KMS-11 (cell line): Measurements from ENCODE around the gene ABCF3.

Source experiments
- H2AFZ ChIP-seq: fragments of 200-600 bp; sonication (generic); 2 replicates; pipeline ENCODE4 v1.6.1; 2016; ENCODE audit warnings: antibody characterized with exemption, mixed run types, low read depth
- H3K27ac ChIP-seq: fragments of 200-600 bp; sonication (generic); 2 replicates; pipeline ENCODE4 v1.6.1; 2016; ENCODE audit warnings: mild to moderate bottlenecking, mixed run types
- H3K27me3 ChIP-seq: fragments of 200-600 bp; sonication (generic); 2 replicates; pipeline ENCODE4 v1.6.1; 2017; ENCODE audit warnings: mild to moderate bottlenecking, low read depth, mixed run types, moderate library complexity; ENCODE audit not compliant: insufficient read depth
- H3K36me3 ChIP-seq: fragments of 200-600 bp; sonication (generic); 2 replicates; pipeline ENCODE4 v1.6.1; 2017; ENCODE audit warnings: mild to moderate bottlenecking, mixed run types; ENCODE audit not compliant: insufficient read depth
- H3K4me1 ChIP-seq: fragments of 200-600 bp; sonication (generic); 2 replicates; pipeline ENCODE4 v1.6.1; 2016; ENCODE audit warnings: mild to moderate bottlenecking, low read depth, mixed run types; ENCODE audit not compliant: poor library complexity, severe bottlenecking
- H3K4me2 ChIP-seq: fragments of 200-600 bp; sonication (generic); 2 replicates; pipeline ENCODE4 v1.7.0; 2016; ENCODE audit warnings: mild to moderate bottlenecking, mixed run types
- H3K4me3 ChIP-seq: fragments of 200-600 bp; sonication (generic); IDR thresholded peaks from 2 replicates; pipeline ENCODE4 v1.6.1; 2017; ENCODE audit warnings: low read depth, low read length, mixed read lengths; ENCODE audit not compliant: insufficient read depth
- H3K79me2 ChIP-seq: fragments of 200-600 bp; sonication (generic); 2 replicates; pipeline ENCODE4 v1.6.1; 2016; ENCODE audit warnings: low read depth, mixed run types; ENCODE audit not compliant: insufficient read depth
- H3K9ac ChIP-seq: fragments of 200-600 bp; sonication (generic); 2 replicates; pipeline ENCODE4 v1.6.1; 2016; ENCODE audit warnings: mild to moderate bottlenecking, mixed run types
- H4K20me1 ChIP-seq: fragments of 200-600 bp; sonication (generic); 2 replicates; pipeline ENCODE4 v1.6.1; 2016; ENCODE audit warnings: mild to moderate bottlenecking, mixed run types; ENCODE audit not compliant: insufficient read depth
- CTCF ChIP-seq: fragments of 200-600 bp; sonication (generic); conservative IDR thresholded peaks from 2 replicates; pipeline ENCODE4 v1.6.1; 2017; ENCODE audit warnings: low read depth, mild to moderate bottlenecking, antibody characterized with exemption, low read length, moderate library complexity, mixed read lengths

The ABCF3 gene

GRCh38 chr3:184184546-184185230 is 1.3 kb upstream of the ABCF3 start:
- Histone ChIP-seq H3K4me1 (peaks cover 16% of the 10 kb centered on the region), H4K20me1 (no peaks in the 10 kb centered on the region), H3K4me3 (peak overlapping the region; percentile 15), H3K4me2 (peak overlapping the region; percentile 97), H3K9ac (peak overlapping the region; percentile 96; the same call in 1 of the 2 replicates), H3K36me3 (peaks cover 17% of the 10 kb centered on the region; the same call in 1 of the 2 replicates), H3K27ac (peak overlapping the region; percentile 84; the same call in 1 of the 2 replicates), H2AFZ (peak overlapping the region; percentile 80; the same call in 1 of the 2 replicates), H3K79me2 (peaks cover 28% of the 10 kb centered on the region), H3K27me3 (no peaks in the 10 kb centered on the region)
- no peak for TF ChIP-seq CTCF

DNA sequence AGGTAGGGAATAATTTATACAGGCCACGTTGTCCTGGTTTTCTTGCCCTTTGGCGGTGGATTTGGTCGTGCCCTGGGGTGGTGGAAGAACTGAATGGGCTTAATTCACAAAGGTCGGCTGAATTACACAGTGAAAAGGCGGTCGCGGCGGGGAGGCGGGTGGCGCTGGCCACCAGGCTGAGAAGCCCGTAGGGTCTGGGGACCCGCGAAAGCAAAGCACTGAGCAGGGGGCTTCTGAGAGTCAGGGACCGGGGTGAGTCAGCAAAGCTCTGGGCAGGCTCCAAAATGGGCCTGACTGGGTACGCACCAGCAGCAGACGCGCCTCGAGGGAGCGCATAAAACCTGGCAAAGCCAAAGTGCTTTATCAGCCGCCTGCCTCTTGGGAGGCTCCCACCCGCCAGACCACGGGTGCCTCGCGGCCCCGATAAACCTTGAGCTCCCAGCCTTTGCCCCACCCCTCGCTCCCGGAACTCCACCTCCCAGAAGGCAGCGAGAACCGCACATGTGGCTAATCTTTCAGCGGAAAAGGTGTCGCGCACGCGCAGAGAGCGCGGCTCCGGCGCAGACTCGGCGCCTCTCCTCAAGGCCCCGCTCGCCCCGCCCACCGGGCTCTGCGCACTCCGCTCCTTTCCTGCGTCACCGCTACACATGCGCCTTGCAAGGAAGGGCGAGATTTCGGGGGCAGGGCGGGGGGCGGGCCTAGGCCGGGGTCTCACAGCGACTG is 377 bp upstream of the ABCF3 start:
- TF ChIP-seq CTCF: no peak
- peaks cover 16% of the 10 kb centered on the region for H3K4me1 ChIP-seq
- H3K79me2 ChIP-seq: peaks cover 28% of the 10 kb centered on the region
- H3K27me3 ChIP-seq: no peaks in the 10 kb centered on the region
- H4K20me1 ChIP-seq: no peaks in the 10 kb centered on the region; the same call in 1 of the 2 replicates
- peak overlapping the region; percentile 97 for H3K4me2 ChIP-seq
- peak overlapping the region; percentile 96 for H3K9ac ChIP-seq
- peak overlapping the region; percentile 80 for H2AFZ ChIP-seq
- H3K4me3 ChIP-seq: peak overlapping the region; percentile 15
- peaks cover 20% of the 10 kb centered on the region; the same call in 1 of the 2 replicates for H3K36me3 ChIP-seq
- H3K27ac ChIP-seq: peak overlapping the region; percentile 84

DNA sequence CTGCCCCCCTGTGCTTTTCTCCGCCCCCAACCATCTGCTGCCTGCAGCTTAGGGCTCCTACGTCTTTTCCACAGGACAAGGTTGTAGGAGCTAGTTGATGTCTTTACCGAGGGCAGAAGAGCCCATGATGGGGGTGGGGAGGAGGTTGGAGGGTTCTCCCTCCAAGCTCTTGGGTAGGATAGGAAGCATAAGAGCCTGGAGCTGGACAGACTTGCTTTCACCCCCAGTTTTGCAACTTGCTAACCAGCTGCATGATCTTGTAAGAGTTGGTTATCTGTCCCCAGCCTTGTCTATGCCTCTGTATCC is 856 bp downstream of the ABCF3 start:
- peaks cover 25% of the 10 kb centered on the region; the same call in 1 of the 2 replicates for H3K36me3 ChIP-seq
- peaks cover 28% of the 10 kb centered on the region for H3K79me2 ChIP-seq
- no peak overlapping the region for H3K27ac ChIP-seq

DNA sequence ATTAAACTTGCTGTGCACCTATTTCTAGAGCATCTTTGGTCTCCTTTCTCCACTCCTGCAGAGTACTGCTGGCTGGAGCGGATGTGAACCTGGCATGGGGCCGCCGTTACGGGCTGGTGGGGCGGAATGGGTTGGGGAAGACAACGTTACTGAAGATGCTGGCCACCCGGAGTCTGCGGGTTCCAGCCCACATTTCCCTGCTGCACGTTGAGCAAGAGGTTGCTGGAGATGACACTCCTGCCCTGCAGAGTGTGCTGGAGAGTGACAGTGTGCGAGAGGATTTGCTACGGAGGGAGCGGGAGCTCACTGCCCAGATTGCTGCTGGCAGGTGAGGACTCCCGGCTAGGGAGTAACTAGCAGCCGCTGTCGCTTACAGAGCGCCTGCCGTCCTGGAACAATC is 2.1 kb downstream of the ABCF3 start:
- peaks cover 28% of the 10 kb centered on the region for H3K79me2 ChIP-seq
- H3K36me3 ChIP-seq: peaks cover 18% of the 10 kb centered on the region; the same call in 1 of the 2 replicates
- no peaks in the 10 kb centered on the region for H3K27me3 ChIP-seq
- H3K4me2 ChIP-seq: no peak overlapping the region
- no peak overlapping the region for H3K27ac ChIP-seq
- no peak overlapping the region for H2AFZ ChIP-seq
- no peak overlapping the region for H3K4me3 ChIP-seq
- H4K20me1 ChIP-seq: no peaks in the 10 kb centered on the region; the same call in 1 of the 2 replicates
- H3K9ac ChIP-seq: no peak overlapping the region
- H3K4me1 ChIP-seq: peaks cover 16% of the 10 kb centered on the region
- no peak for TF ChIP-seq CTCF

More for the DNA sequence above, 856 bp downstream of the ABCF3 start:
- Histone ChIP-seq H3K27me3 (no peaks in the 10 kb centered on the region), H3K9ac (peak overlapping the region; percentile 70; the same call in 1 of the 2 replicates), H4K20me1 (no peaks in the 10 kb centered on the region; the same call in 1 of the 2 replicates), H3K4me2 (peak overlapping the region; percentile 91), H3K4me3 (peak overlapping the region; percentile 87), H3K4me1 (peaks cover 16% of the 10 kb centered on the region), H2AFZ (no peak overlapping the region)
- TF ChIP-seq CTCF: no peak
